Activated CD4-positive, alpha-beta T cell treated with anti-CD3 and anti-CD28 coated beads, Interleukin-2, amount 10 ng/mL, durations not matched to agents 7 days and 5 days (primary cell): ENCODE data around the gene DLGAP1. TPM values are rescaled to one million over a fixed set of nuclear protein-coding genes. Genes with fewer than 3 reads are reported as not detected.

Experiments used
- CTCF ChIA-PET: fragments of 350-600 bp; sonication (Branson Sonifier 250); formaldehyde crosslinking; loops from one replicate; lab custom pipeline; 2021; ENCODE audit warnings: antibody characterized with exemption; lab: Charles Lee
- POLR2A ChIA-PET: fragments of 350-600 bp; sonication (Branson Sonifier 250); formaldehyde crosslinking; loops from one replicate; lab custom pipeline; 2021; ENCODE audit warnings: antibody characterized with exemption; lab: Charles Lee
- DNase-seq: peaks from one replicate; pipeline ENCODE4 v3.0.0-alpha.2; 2020
- H3K27ac Mint-ChIP-seq: one replicate; pipeline ENCODE4 v1.8.0; 2021; ENCODE audit warnings: mild to moderate bottlenecking, moderate library complexity, mixed read lengths
- H3K27me3 Mint-ChIP-seq: one replicate; pipeline ENCODE4 v1.8.0; 2021; ENCODE audit warnings: mixed read lengths
- H3K36me3 Mint-ChIP-seq: one replicate; pipeline ENCODE4 v1.8.0; 2021; ENCODE audit warnings: low read depth, mixed read lengths
- H3K4me1 Mint-ChIP-seq: one replicate; pipeline ENCODE4 v1.8.0; 2021; ENCODE audit warnings: mixed read lengths
- H3K4me3 Mint-ChIP-seq: one replicate; pipeline ENCODE4 v1.8.0; 2021; ENCODE audit warnings: mild to moderate bottlenecking, moderate library complexity, mixed read lengths
- H3K9me3 Mint-ChIP-seq: one replicate; pipeline ENCODE4 v1.8.0; 2021; ENCODE audit warnings: mixed read lengths
- total RNA-seq, 2 experiments: library from RNA; stranded (reverse); gene quantifications; one replicate each; pipeline ENCODE4 v1.2.3, GENCODE V29; 2021

Gene DLGAP1
- total RNA-seq, 2 experiments from 2014 or later: 0.10 TPM; not detected in 1

DNA sequence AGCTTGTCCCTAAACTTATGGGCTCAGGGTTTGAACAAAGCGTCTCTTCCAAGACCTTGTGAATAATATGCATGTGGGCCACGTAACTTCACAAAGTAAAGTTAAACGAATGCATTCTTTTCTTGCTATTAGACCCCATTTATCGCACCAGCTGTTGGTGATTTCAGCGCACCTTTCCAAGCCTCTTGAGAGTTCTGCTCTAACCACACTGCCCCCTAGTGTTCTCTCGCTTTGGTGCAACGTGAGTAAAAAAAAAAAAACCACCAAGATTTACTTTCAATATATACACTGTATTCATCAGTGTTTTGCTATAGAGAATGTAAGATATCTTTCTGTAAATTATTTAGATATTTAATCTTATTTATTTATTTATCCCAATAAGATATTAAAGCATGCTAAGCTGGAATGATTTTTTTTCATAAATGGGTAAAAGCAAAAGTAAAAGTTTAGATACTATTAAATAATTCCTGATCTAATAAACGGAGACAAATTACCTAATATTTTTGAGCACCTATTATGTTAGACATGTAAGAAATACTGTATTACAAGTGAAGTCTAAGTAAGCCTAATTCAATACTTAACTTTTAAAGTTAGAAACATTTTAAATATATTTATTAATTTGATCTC is 459.5 kb downstream of the DLGAP1 start:
- no peaks in the 10 kb centered on the region for H3K9me3 Mint-ChIP-seq
- DNase-seq: peak; percentile 75
- no peak overlapping the region for H3K27ac Mint-ChIP-seq
- H3K4me1 Mint-ChIP-seq: peaks cover 4% of the 10 kb centered on the region
- peaks cover 12% of the 10 kb centered on the region for H3K27me3 Mint-ChIP-seq
- H3K4me3 Mint-ChIP-seq: no peak overlapping the region
- CTCF ChIA-PET: interaction anchor here (0.6 to 2.7 kb wide), 3 partner anchors 11 to 224 kb away, joined by 3 to 13 read pairs (median 5); no protein-coding TSS in a partner anchor
- POLR2A ChIA-PET: interaction anchor here (0.7 kb wide), 1 partner anchor 122 kb away, joined by 3 read pairs; no protein-coding TSS in a partner anchor
- H3K36me3 Mint-ChIP-seq: no peaks in the 10 kb centered on the region

DNA sequence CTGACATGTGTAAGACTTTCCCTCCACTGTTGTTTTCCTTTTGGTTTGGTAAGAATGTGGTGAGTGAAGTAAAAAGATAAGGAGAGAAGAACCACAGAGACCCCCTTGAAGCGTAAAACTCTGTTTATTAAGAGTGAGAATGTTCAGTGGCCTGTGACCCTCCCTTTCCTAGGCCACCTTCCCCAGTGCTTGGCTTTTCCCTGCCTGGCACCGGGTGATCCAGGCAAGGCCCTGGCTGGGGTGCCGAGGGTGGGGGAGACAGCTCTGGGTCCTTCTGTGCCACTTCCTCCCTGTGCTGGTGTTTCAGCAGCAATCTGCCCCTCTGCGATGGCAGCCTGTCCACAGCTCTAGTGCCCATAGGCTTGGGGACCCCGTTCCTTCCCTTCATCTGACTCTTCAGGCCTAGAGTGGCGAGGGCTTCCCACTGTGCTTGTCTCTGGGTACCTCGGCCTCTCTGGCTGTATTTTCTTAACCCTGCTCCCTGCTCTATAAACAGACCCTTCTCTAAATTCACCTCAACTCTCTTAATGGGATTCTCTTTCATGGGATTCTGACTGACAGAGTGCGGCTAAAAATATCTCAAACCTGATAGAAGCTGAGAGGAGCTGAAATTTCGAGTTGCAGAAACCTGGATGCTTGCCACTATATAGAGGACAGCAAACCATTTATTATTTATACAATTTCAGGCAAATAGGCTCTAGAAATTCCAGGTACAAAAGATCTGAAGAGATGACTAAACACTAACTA is 461.0 kb downstream of the DLGAP1 start:
- no peaks in the 10 kb centered on the region for H3K9me3 Mint-ChIP-seq
- ChIA-PET CTCF (interaction anchor here (2.7 kb wide), 1 partner anchor 223 kb away, joined by 13 read pairs; no protein-coding TSS in a partner anchor), POLR2A (no interaction called here)
- H3K4me1 Mint-ChIP-seq: peaks cover 4% of the 10 kb centered on the region
- H3K27ac Mint-ChIP-seq: no peak overlapping the region
- no peaks in the 10 kb centered on the region for H3K36me3 Mint-ChIP-seq
- no peak for DNase-seq
- no peak overlapping the region for H3K4me3 Mint-ChIP-seq
- peaks cover 8% of the 10 kb centered on the region for H3K27me3 Mint-ChIP-seq

DNA sequence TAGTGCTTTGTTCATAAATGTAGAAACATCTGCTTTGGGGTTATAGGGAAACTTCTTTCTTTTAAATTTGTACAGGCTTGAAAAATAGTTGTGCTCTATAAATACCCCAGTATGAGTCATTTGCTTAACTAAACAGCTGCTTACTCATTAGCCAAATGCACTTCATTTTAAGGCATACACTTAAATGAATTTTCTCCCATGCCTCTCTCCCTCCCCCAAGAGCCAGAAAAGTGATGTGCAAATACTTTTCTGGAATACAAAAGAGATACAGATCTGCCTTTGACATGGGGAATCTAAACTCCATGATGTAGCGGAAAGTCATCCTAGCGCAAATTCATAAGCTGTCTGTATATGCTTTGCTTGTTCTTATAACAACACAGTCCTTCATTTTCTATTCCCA is 469.4 kb downstream of the DLGAP1 start:
- CTCF ChIA-PET: interaction anchor here (0.7 to 1.6 kb wide), 3 partner anchors 10 to 1091 kb away, joined by 4 to 7 read pairs (median 5); no protein-coding TSS in a partner anchor
- DNase-seq: no peak
- no peak overlapping the region for H3K27ac Mint-ChIP-seq
- peaks cover 13% of the 10 kb centered on the region for H3K4me1 Mint-ChIP-seq
- peaks cover 8% of the 10 kb centered on the region for H3K36me3 Mint-ChIP-seq
- H3K27me3 Mint-ChIP-seq: peaks cover 2% of the 10 kb centered on the region
- POLR2A ChIA-PET: no interaction called here
- H3K9me3 Mint-ChIP-seq: no peaks in the 10 kb centered on the region
- H3K4me3 Mint-ChIP-seq: no peak overlapping the region

DNA sequence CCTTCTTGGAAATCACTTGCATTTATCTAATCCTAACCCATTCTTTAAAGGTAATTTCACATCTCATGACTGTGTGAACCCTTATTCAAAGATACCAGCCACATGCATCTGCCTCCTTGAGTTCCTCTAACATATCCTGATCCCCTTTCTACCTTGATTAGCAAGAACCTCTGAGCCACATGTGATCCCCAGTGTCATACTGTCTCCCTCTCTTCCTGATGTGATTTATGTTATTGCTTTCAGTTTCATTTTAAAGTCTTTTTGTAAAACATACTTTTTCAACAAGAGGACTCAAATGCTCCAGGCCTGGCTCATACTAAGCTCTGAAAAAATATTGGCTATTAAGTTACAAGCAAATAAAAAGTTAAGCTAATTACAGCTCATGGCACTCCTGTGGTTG is 470.1 kb downstream of the DLGAP1 start:
- Mint-ChIP-seq H3K36me3 (peaks cover 8% of the 10 kb centered on the region), H3K9me3 (no peaks in the 10 kb centered on the region), H3K27ac (peak overlapping the region; percentile 78), H3K4me3 (no peak overlapping the region), H3K4me1 (peaks cover 13% of the 10 kb centered on the region), H3K27me3 (peaks cover 2% of the 10 kb centered on the region)
- peak; percentile 10 for DNase-seq
- POLR2A ChIA-PET: no interaction called here
- CTCF ChIA-PET: interaction anchor here (1.4 to 1.6 kb wide), 2 partner anchors 10 to 214 kb away, joined by 5 to 7 read pairs; no protein-coding TSS in a partner anchor

DNA sequence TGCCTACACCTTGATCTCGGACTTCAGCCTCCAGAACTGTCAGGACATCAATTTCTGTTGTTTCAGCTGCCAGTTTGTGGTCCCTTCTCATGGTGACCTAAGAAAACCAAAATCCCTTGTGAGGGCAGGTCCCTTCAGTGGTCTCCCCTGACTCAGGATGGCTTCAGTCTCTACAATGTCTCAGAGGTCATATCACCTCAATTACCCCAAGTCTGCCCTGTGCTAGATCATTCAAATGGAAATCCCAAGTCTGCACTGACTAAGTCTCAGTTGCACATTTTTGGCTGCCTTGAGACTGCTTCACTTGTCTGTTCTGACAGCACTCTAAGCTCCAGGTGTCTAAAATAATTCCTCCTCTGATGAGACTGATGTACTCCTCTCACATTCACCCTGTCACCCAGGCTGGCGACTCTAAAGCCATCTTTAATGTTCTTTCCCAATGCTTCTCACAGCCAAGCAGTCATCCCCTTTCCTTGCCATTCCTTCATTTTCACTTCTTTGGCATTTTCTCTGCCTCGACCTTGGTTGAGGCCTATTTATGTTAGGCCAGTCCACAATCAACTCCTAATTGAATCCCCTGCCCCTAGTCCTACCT is 470.8 kb downstream of the DLGAP1 start:
- CTCF ChIA-PET: interaction anchor here (1.4 to 1.6 kb wide), 2 partner anchors 11 to 213 kb away, joined by 5 to 7 read pairs; no protein-coding TSS in a partner anchor
- peaks cover 2% of the 10 kb centered on the region for H3K9me3 Mint-ChIP-seq
- POLR2A ChIA-PET: no interaction called here
- DNase-seq: no peak
- peak overlapping the region; percentile 78 for H3K27ac Mint-ChIP-seq
- H3K4me1 Mint-ChIP-seq: peaks cover 13% of the 10 kb centered on the region
- peaks cover 8% of the 10 kb centered on the region for H3K36me3 Mint-ChIP-seq
- peaks cover 2% of the 10 kb centered on the region for H3K27me3 Mint-ChIP-seq
- H3K4me3 Mint-ChIP-seq: no peak overlapping the region

DNA sequence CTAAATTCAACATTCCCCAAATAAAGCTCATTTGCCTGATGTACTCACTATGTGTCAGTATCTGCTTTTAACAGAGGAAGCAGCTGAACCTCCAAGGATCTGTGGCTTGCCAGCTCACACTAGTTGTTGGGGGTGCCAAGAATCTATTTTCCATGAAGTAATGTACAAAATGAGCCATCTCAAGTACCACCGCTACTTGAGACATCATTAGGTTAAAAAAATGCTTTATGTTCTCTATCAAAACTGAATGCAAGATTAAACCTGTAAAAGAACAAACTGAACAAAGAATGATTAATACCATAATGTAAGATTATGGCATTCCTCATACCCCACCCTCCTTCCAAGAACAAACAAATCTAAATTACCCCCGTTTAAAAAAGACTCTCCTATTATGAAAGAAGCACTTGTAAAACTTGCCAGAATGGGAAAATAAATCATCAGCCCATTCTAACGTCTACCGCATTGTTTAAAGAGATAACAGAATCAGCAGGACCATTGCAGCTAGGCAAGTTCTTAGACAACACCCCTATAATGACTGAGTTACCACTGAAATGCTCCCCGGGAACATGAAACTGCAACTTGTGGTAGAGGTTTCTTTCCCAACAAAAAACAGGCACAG is 471.6 kb downstream of the DLGAP1 start:
- Mint-ChIP-seq H3K27ac (no peak overlapping the region), H3K9me3 (peaks cover 3% of the 10 kb centered on the region), H3K4me3 (no peak overlapping the region), H3K36me3 (peaks cover 8% of the 10 kb centered on the region), H3K27me3 (peaks cover 2% of the 10 kb centered on the region), H3K4me1 (peaks cover 13% of the 10 kb centered on the region)
- no peak for DNase-seq
- ChIA-PET CTCF (no interaction called here), POLR2A (no interaction called here)

DNA sequence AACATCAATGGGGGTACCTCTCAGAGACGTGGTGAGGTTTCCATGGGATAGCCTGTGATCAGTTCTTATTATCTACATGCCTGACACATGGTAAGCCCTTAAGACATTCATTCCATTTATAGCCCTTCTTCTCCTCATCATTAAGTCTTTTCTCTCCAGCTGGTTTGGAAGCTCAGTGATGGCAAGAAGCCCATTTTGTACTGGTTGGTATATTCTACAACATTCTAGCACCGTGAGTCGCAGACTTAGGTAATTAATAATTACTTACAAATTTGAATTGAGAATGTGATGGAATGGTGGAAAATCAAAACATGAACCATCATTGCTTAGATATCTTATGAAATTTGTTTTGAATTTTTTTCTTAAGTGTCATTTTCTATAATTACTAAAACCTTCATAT is 472.6 kb downstream of the DLGAP1 start:
- H3K27me3 Mint-ChIP-seq: peaks cover 2% of the 10 kb centered on the region
- CTCF ChIA-PET: no interaction called here
- POLR2A ChIA-PET: no interaction called here
- peaks cover 8% of the 10 kb centered on the region for H3K36me3 Mint-ChIP-seq
- H3K9me3 Mint-ChIP-seq: peaks cover 5% of the 10 kb centered on the region
- DNase-seq: no peak
- H3K4me3 Mint-ChIP-seq: no peak overlapping the region
- peaks cover 13% of the 10 kb centered on the region for H3K4me1 Mint-ChIP-seq
- no peak overlapping the region for H3K27ac Mint-ChIP-seq

DNA sequence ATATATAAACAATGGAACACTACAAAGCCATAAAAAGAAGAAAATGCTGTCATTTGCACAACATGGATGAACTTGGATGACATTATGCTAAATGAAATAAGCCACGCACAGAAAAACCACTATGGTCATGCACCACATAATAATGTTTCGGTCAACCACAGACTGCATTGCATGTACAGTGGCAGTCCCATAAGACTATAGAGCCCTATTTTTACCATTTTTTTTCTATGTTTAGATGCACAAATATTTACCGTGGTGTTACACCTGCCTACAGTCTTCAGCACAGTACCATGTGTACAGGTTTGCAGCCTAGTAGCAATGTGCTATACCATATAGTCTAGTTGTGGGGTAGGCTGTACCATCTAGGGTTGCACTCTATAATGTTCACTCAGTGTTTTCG is 476.1 kb downstream of the DLGAP1 start:
- POLR2A ChIA-PET: no interaction called here
- DNase-seq: no peak
- no peak overlapping the region for H3K27ac Mint-ChIP-seq
- H3K4me3 Mint-ChIP-seq: no peak overlapping the region
- CTCF ChIA-PET: no interaction called here
- H3K27me3 Mint-ChIP-seq: peaks cover 2% of the 10 kb centered on the region
- H3K4me1 Mint-ChIP-seq: no peaks in the 10 kb centered on the region
- no peaks in the 10 kb centered on the region for H3K36me3 Mint-ChIP-seq
- peaks cover 5% of the 10 kb centered on the region for H3K9me3 Mint-ChIP-seq

DNA sequence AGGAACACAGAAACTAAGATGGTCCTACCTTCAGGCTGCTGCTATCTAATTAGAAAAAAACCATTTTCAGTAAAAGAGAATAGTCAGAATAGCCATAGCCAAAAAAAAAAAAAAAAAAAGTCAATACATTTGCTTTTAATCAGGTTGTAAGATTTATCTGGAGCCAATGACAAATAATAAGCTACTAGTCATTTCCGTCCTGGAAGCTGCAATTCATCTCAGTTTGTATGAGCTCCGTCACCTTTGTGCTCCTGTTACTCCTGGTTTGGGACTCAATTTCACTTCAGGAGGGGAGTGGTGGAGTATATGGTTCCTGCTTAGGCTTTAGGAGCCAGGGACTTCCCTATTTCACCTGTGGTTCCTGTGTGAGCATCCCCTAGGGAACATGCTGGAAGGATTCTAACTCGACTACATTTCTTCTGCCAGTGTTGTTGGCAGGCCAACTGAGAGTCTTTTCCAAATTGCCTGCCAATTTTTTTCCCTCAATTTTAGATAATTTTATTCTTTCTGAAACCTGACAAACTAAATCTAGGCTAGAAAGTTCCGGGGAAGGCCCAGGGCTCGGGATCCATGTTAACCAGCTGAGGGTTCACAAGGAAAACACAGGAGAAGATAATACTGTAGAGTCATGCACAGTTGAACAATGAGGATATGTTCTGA is 481.8 kb downstream of the DLGAP1 start:
- H3K4me1 Mint-ChIP-seq: no peaks in the 10 kb centered on the region
- no peak for DNase-seq
- no peak overlapping the region for H3K27ac Mint-ChIP-seq
- no peak overlapping the region for H3K4me3 Mint-ChIP-seq
- ChIA-PET CTCF (interaction anchor here (0.6 kb wide), 1 partner anchor 18 kb away, joined by 7 read pairs; no protein-coding TSS in a partner anchor), POLR2A (no interaction called here)
- peaks cover 1% of the 10 kb centered on the region for H3K9me3 Mint-ChIP-seq
- no peaks in the 10 kb centered on the region for H3K27me3 Mint-ChIP-seq
- H3K36me3 Mint-ChIP-seq: no peaks in the 10 kb centered on the region

DNA sequence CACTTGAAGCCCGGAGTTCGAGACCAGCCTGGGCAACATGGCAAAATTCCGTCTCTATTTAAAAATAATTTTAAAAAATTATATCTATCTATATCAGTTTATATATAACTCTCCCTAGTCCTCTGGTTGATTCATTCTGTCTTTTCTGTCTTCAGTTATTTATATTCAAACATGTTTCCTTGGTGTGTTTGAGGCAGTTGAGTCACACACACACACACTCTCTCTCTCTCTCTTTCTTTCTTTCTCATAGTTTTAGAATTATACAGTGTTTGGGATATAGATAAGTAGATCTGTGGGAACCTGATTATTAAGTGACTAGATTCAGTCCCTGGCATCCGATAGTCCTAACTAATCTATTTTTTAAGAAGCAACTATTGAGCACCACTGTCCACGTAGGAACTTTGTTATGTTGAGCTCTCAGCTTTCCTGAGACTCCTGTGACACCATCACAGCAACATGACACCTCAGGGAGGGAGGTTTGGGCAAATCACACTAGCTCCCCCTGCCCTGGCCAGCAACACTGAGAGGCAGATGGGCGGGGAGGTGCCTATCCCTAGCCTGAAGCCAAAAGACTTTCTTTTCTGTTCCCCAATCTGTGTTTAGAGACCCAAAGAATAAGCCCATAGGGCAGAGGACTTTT is 482.7 kb downstream of the DLGAP1 start:
- no peaks in the 10 kb centered on the region for H3K4me1 Mint-ChIP-seq
- no peaks in the 10 kb centered on the region for H3K36me3 Mint-ChIP-seq
- ChIA-PET POLR2A (no interaction called here), CTCF (interaction anchor here (0.6 kb wide), 1 partner anchor 17 kb away, joined by 7 read pairs; no protein-coding TSS in a partner anchor)
- no peaks in the 10 kb centered on the region for H3K9me3 Mint-ChIP-seq
- H3K4me3 Mint-ChIP-seq: no peak overlapping the region
- no peak for DNase-seq
- peaks cover 2% of the 10 kb centered on the region for H3K27me3 Mint-ChIP-seq
- H3K27ac Mint-ChIP-seq: no peak overlapping the region

DNA sequence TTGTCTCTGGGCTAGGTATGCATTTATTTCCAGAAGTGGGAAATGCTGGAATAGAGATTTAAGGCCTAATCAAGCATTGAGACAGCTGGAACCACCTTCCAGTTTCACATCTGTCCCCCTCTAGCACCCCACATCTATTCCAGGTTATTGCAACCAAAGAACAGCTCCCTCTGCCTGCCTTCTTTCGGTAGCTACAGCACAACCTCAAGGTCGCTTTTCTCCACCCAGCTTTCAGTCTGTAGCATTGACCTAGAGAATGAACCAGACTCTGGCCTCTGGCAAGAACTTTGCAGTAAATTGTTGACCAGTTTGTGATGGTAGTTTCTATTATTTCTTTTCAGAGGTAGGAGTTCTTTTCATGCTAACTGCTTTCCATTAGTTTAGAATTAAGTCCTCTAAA is 484.2 kb downstream of the DLGAP1 start:
- DNase-seq: no peak
- Mint-ChIP-seq H3K36me3 (no peaks in the 10 kb centered on the region), H3K4me3 (no peak overlapping the region), H3K9me3 (no peaks in the 10 kb centered on the region), H3K27me3 (peaks cover 6% of the 10 kb centered on the region), H3K4me1 (no peaks in the 10 kb centered on the region), H3K27ac (no peak overlapping the region)
- POLR2A ChIA-PET: no interaction called here
- CTCF ChIA-PET: no interaction called here
